ENCODE measurements around the gene CCDC24. TPM values are rescaled to one million over a fixed set of nuclear protein-coding genes. Genes with fewer than 3 reads are reported as not detected.

The CCDC24 gene
- total RNA-seq, 4 donors from 2014 or later: 3.1 to 10.6 (median 7.0) TPM; not detected in 1

DNA sequence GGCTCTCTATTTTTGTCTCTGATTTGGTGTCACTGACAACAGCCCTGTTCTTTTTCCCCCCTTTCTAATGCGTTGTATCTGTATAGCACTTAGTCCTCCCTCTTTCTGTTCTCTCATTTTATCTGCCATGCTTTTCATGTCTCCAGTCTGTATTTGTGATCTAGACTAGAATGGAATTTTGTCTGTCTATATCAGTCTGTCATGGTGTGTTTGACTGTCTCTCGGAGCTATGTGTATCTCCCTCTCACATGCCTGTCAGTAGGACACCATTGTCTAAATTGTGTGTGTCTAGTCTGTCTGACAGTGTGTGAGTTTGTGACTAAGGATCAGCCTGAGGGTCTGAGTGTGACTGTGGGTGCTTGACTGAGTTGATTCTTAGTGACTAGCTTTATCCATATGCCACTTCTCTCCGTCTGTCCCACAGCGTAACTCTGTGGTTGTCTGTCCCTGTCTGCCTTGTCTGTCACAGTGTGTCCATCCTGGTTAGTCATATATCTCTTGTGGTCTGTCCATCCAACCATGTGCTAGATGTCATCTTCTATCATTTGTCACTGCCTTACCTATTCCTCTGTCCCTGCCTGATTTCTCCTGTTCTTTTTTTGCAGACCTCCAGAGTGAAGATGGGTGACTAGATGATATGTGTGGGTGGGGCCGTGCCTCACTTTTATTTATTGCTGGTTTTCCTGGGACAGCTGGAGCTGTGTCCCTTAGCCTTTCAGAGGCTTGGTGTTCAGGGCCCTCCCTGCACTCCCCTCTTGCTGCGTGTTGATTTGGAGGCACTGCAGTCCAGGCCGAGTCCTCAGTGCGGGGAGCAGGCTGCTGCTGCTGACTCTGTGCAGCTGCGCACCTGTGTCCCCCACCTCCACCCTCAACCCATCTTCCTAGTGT, 13.8 kb upstream of the CCDC24 start:
- Histone ChIP-seq H3K27ac (no peak overlapping the region), H3K36me3 (no peaks in the 10 kb centered on the region), H3K9me3 (no peaks in the 10 kb centered on the region), H3K4me3 (no peak overlapping the region), H3K27me3 (no peaks in the 10 kb centered on the region), H3K4me1 (peaks cover 4 to 8% of the 10 kb centered on the region in 2 donors)
- DNase-seq: no peak
- intact Hi-C loops (cut with DNase I; ENCODE audit: low total_unique reads): no loop called here
- TF ChIP-seq, protein P1, sequence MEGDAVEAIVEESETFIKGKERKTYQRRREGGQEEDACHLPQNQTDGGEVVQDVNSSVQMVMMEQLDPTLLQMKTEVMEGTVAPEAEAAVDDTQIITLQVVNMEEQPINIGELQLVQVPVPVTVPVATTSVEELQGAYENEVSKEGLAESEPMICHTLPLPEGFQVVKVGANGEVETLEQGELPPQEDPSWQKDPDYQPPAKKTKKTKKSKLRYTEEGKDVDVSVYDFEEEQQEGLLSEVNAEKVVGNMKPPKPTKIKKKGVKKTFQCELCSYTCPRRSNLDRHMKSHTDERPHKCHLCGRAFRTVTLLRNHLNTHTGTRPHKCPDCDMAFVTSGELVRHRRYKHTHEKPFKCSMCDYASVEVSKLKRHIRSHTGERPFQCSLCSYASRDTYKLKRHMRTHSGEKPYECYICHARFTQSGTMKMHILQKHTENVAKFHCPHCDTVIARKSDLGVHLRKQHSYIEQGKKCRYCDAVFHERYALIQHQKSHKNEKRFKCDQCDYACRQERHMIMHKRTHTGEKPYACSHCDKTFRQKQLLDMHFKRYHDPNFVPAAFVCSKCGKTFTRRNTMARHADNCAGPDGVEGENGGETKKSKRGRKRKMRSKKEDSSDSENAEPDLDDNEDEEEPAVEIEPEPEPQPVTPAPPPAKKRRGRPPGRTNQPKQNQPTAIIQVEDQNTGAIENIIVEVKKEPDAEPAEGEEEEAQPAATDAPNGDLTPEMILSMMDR (IDR thresholded peaks at IDR 0.05): no peak
- TF ChIP-seq POLR2A (IDR thresholded peaks at IDR 0.05): no peak

DNA sequence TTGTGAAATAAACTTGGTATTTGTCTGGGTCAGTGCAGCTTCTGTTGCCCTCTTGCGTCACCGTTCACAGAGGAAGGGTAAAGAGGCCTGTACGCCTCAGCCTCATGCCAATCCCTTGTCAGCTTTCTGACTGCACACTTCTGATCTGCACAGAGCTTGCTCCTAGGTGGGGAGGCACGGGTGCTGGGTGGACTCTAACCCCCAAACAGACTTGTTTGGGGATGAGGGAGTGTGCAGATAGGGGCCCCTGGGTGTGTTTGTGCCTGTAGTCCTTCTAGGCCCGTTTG, 13.2 kb upstream of the CCDC24 start:
- H3K4me3 ChIP-seq: no peak overlapping the region
- intact Hi-C loops (cut with DNase I; ENCODE audit: low total_unique reads): no loop called here
- H3K27ac ChIP-seq: no peak overlapping the region
- no peaks in the 10 kb centered on the region for H3K9me3 ChIP-seq
- H3K27me3 ChIP-seq: no peaks in the 10 kb centered on the region
- peaks cover 4 to 8% of the 10 kb centered on the region in 2 donors for H3K4me1 ChIP-seq
- TF ChIP-seq, protein P1 (IDR thresholded peaks at IDR 0.05): no peak
- TF ChIP-seq POLR2A (IDR thresholded peaks at IDR 0.05): no peak
- no peaks in the 10 kb centered on the region for H3K36me3 ChIP-seq
- DNase-seq: no peak

DNA sequence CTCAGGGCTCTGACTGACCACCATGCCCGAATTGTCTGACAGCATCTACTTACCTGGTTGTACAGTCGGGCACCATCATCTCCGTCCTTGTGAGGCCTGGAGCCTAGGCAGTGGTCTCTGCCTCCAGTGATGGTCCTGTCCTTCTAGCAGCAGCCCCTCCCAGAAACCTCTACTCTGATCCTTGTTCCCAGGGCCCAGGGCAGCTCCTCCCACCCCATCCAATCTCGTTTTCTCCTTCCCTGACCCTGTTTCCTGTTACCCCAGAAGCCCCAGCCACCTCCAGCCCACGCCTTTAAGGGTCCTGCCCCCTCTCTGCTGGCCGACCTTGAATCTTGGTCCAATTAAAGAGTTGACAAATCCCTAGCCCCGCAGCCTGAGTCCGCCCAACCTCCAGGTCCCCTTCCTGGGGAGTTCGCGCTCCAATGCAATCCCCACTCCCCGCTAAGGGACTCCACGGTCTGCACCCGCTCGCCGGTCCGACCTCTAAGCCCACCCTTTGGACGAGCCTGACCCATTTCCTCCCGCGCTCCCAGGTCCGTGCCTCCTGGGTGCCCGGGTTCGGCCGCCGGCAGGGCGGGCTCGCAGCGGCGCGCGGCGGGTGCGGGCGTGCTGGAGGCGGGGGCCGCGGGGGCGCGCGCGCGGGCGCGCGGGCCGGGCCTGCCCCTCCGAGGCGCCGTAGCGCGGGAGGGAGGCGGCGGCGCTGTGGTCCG, 12.7 kb upstream of the CCDC24 start, which contains the start of gene B4GALT2:
Gene B4GALT2 (plus strand): TSS at position 660 of the 710 bp plus-strand sequence. CDS start 1,951 bp downstream, outside the sequence.
- Histone ChIP-seq H3K27me3 (no peaks in the 10 kb centered on the region), H3K36me3 (no peaks in the 10 kb centered on the region), H3K27ac (peak within 1 kb of the TSS; percentile 52 to 70), H3K4me3 (peak within 1 kb of the TSS; percentile 42 to 87), H3K9me3 (no peaks in the 10 kb centered on the region), H3K4me1 (peaks cover 4 to 8% of the 10 kb centered on the region in 2 donors)
- DNase-seq: peak; percentile 26 to 53
- intact Hi-C loops (cut with DNase I; ENCODE audit: low total_unique reads): no loop called here
- no peak for TF ChIP-seq POLR2A (IDR thresholded peaks at IDR 0.05)
- TF ChIP-seq, protein P1 (IDR thresholded peaks at IDR 0.05): no peak

DNA sequence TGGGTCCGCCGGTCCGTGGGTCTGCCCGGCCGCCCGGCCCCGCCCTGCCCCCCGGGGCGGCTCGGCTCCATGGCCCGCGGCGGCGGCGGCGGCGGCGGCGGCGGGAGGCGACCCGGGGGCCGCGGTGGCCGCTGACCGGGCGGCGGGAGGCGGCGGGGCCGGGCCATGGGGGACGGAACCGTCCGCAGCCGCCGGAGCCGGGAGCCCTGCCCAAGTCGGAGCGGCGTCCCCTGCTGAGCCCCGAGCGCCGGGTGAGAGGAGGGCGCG, 12.2 kb upstream of the CCDC24 start:
- Histone ChIP-seq H3K4me1 (peaks cover 4 to 8% of the 10 kb centered on the region in 2 donors), H3K27ac (peak overlapping the region; percentile 52 to 70), H3K9me3 (no peaks in the 10 kb centered on the region), H3K4me3 (peak overlapping the region; percentile 42 to 87), H3K27me3 (no peaks in the 10 kb centered on the region), H3K36me3 (no peaks in the 10 kb centered on the region)
- DNase-seq: no peak
- TF ChIP-seq POLR2A (IDR thresholded peaks at IDR 0.05): no peak
- TF ChIP-seq, protein P1 (IDR thresholded peaks at IDR 0.05): no peak
- intact Hi-C loops (cut with DNase I; ENCODE audit: low total_unique reads): no loop called here
